Stimulated activated memory B cell treated with anti-CD40 and anti-IgM and Interleukin-4, amounts not matched to agents 10 μg/mL and 1 μg/mL and 100 μg/mL, for 72 hours (primary cell): Measurements from ENCODE around the gene ZBTB45.

Source experiments
- ATAC-seq: fragments of 150-1000 bp; cut with Tn5 transposase; 2 replicates; pipeline ENCODE4 v1.10.0; 2021
- H3K27ac Mint-ChIP-seq: one replicate; pipeline ENCODE4 v1.8.0; 2022; ENCODE audit warnings: mild to moderate bottlenecking, mixed read lengths
- H3K27me3 Mint-ChIP-seq: one replicate; pipeline ENCODE4 v1.8.0; 2022; ENCODE audit warnings: mixed read lengths
- H3K36me3 Mint-ChIP-seq: one replicate; pipeline ENCODE4 v1.8.0; 2022; ENCODE audit warnings: mixed read lengths
- H3K4me1 Mint-ChIP-seq: one replicate; pipeline ENCODE4 v1.8.0; 2022; ENCODE audit warnings: mixed read lengths
- H3K4me3 Mint-ChIP-seq: one replicate; pipeline ENCODE4 v1.8.0; 2022; ENCODE audit warnings: mild to moderate bottlenecking, moderate library complexity, mixed read lengths
- H3K9me3 Mint-ChIP-seq: one replicate; pipeline ENCODE4 v1.8.0; 2022; ENCODE audit warnings: mixed read lengths

The ZBTB45 gene

GRCh38 chr19:58557221-58558065 lies 37.8 kb upstream of the ZBTB45 start:
- ATAC-seq: no peak
- peak overlapping the region; percentile 100 for H3K27ac Mint-ChIP-seq
- peaks cover 83% of the 10 kb centered on the region for H3K4me1 Mint-ChIP-seq
- no peaks in the 10 kb centered on the region for H3K9me3 Mint-ChIP-seq
- H3K27me3 Mint-ChIP-seq: no peaks in the 10 kb centered on the region
- peaks cover 36% of the 10 kb centered on the region for H3K36me3 Mint-ChIP-seq
- peak overlapping the region; percentile 89 for H3K4me3 Mint-ChIP-seq

GRCh38 chr19:58556622-58557220 lies 37.1 kb upstream of the ZBTB45 start:
- H3K4me1 Mint-ChIP-seq: peaks cover 77% of the 10 kb centered on the region
- H3K9me3 Mint-ChIP-seq: no peaks in the 10 kb centered on the region
- H3K4me3 Mint-ChIP-seq: peak overlapping the region; percentile 89
- H3K27me3 Mint-ChIP-seq: no peaks in the 10 kb centered on the region
- no peak for ATAC-seq
- H3K27ac Mint-ChIP-seq: peak overlapping the region; percentile 100
- peaks cover 42% of the 10 kb centered on the region for H3K36me3 Mint-ChIP-seq

- H3K27ac Mint-ChIP-seq: peak overlapping the region; percentile 100
- peaks cover 71% of the 10 kb centered on the region for H3K4me1 Mint-ChIP-seq
- peaks cover 48% of the 10 kb centered on the region for H3K36me3 Mint-ChIP-seq
- ATAC-seq: no peak
- peak overlapping the region; percentile 89 for H3K4me3 Mint-ChIP-seq
- H3K27me3 Mint-ChIP-seq: no peaks in the 10 kb centered on the region
- no peaks in the 10 kb centered on the region for H3K9me3 Mint-ChIP-seq
Measured at GRCh38 chr19:58555920-58556621, 36.5 kb upstream of the ZBTB45 start.

- Mint-ChIP-seq H3K27ac (peak overlapping the region; percentile 100), H3K27me3 (no peaks in the 10 kb centered on the region), H3K9me3 (no peaks in the 10 kb centered on the region), H3K4me3 (peak overlapping the region; percentile 89), H3K4me1 (peaks cover 65% of the 10 kb centered on the region), H3K36me3 (peaks cover 54% of the 10 kb centered on the region)
- no peak for ATAC-seq
Measured at GRCh38 chr19:58555369-58555885, 35.8 kb upstream of the ZBTB45 start.

GRCh38 chr19:58554494-58555368 lies 35.1 kb upstream of the ZBTB45 start, which contains the start of gene CHMP2A:
Gene CHMP2A, minus strand, starts transcription at chr19:58555105. Its CDS starts 893 bp downstream, at chr19:58554212.
- no peaks in the 10 kb centered on the region for H3K27me3 Mint-ChIP-seq
- H3K36me3 Mint-ChIP-seq: peaks cover 60% of the 10 kb centered on the region
- no peaks in the 10 kb centered on the region for H3K9me3 Mint-ChIP-seq
- H3K4me3 Mint-ChIP-seq: peak within 1 kb of the TSS; percentile 89
- H3K4me1 Mint-ChIP-seq: peaks cover 58% of the 10 kb centered on the region
- ATAC-seq: peak; percentile 65
- H3K27ac Mint-ChIP-seq: peak within 1 kb of the TSS; percentile 100

- peak overlapping the region; percentile 87 for H3K4me3 Mint-ChIP-seq
- ATAC-seq: no peak
- H3K27ac Mint-ChIP-seq: peak overlapping the region; percentile 100
- peaks cover 66% of the 10 kb centered on the region for H3K36me3 Mint-ChIP-seq
- H3K27me3 Mint-ChIP-seq: no peaks in the 10 kb centered on the region
- peaks cover 50% of the 10 kb centered on the region for H3K4me1 Mint-ChIP-seq
- no peaks in the 10 kb centered on the region for H3K9me3 Mint-ChIP-seq
Measured at GRCh38 chr19:58553799-58554493, 34.3 kb upstream of the ZBTB45 start.

GRCh38 chr19:58552655-58553054 lies 33.0 kb upstream of the ZBTB45 start:
- ATAC-seq: no peak
- Mint-ChIP-seq H3K36me3 (peaks cover 70% of the 10 kb centered on the region), H3K27ac (no peak overlapping the region), H3K4me1 (peaks cover 51% of the 10 kb centered on the region), H3K27me3 (no peaks in the 10 kb centered on the region), H3K4me3 (no peak overlapping the region), H3K9me3 (no peaks in the 10 kb centered on the region)

- H3K27me3 Mint-ChIP-seq: no peaks in the 10 kb centered on the region
- peaks cover 51% of the 10 kb centered on the region for H3K4me1 Mint-ChIP-seq
- no peak overlapping the region for H3K4me3 Mint-ChIP-seq
- H3K27ac Mint-ChIP-seq: no peak overlapping the region
- no peak for ATAC-seq
- H3K9me3 Mint-ChIP-seq: no peaks in the 10 kb centered on the region
- peaks cover 65% of the 10 kb centered on the region for H3K36me3 Mint-ChIP-seq
Measured at GRCh38 chr19:58551577-58552471, 32.2 kb upstream of the ZBTB45 start.

GRCh38 chr19:58551123-58551497 lies 31.5 kb upstream of the ZBTB45 start:
- H3K9me3 Mint-ChIP-seq: no peaks in the 10 kb centered on the region
- no peak overlapping the region for H3K27ac Mint-ChIP-seq
- H3K27me3 Mint-ChIP-seq: no peaks in the 10 kb centered on the region
- peaks cover 66% of the 10 kb centered on the region for H3K36me3 Mint-ChIP-seq
- peaks cover 51% of the 10 kb centered on the region for H3K4me1 Mint-ChIP-seq
- no peak for ATAC-seq
- H3K4me3 Mint-ChIP-seq: no peak overlapping the region

GRCh38 chr19:58550362-58551122 lies 30.9 kb upstream of the ZBTB45 start:
- no peak overlapping the region for H3K27ac Mint-ChIP-seq
- no peak overlapping the region for H3K4me3 Mint-ChIP-seq
- ATAC-seq: no peak
- H3K9me3 Mint-ChIP-seq: no peaks in the 10 kb centered on the region
- no peaks in the 10 kb centered on the region for H3K27me3 Mint-ChIP-seq
- peaks cover 69% of the 10 kb centered on the region for H3K36me3 Mint-ChIP-seq
- H3K4me1 Mint-ChIP-seq: peaks cover 53% of the 10 kb centered on the region

GRCh38 chr19:58549664-58550361 lies 30.2 kb upstream of the ZBTB45 start:
- Mint-ChIP-seq H3K4me3 (no peak overlapping the region), H3K27ac (no peak overlapping the region), H3K4me1 (peaks cover 56% of the 10 kb centered on the region), H3K9me3 (no peaks in the 10 kb centered on the region), H3K36me3 (peaks cover 76% of the 10 kb centered on the region), H3K27me3 (no peaks in the 10 kb centered on the region)
- no peak for ATAC-seq

- no peak overlapping the region for H3K4me3 Mint-ChIP-seq
- H3K27me3 Mint-ChIP-seq: peaks cover 2% of the 10 kb centered on the region
- no peak overlapping the region for H3K27ac Mint-ChIP-seq
- ATAC-seq: no peak
- peaks cover 76% of the 10 kb centered on the region for H3K36me3 Mint-ChIP-seq
- no peaks in the 10 kb centered on the region for H3K9me3 Mint-ChIP-seq
- peaks cover 54% of the 10 kb centered on the region for H3K4me1 Mint-ChIP-seq
Measured at GRCh38 chr19:58548859-58549663, 29.5 kb upstream of the ZBTB45 start.
